Caco-2 (cell line): ENCODE measurements around the gene LTBP1. TPM values are rescaled to one million over a fixed set of nuclear protein-coding genes. Genes with fewer than 3 reads are reported as not detected.

Experiments
- BruUV-seq: library from RNA; stranded (reverse); fragments of 400-500 nt; replicated peaks from 2 replicates; lab custom pipeline; 2021; lab: Mats Ljungman, UMichigan
- CTCF ChIA-PET: fragments of 300-600 bp; sonication (Branson Sonifier 250); formaldehyde crosslinking; loops from one replicate; lab custom pipeline; 2022; ENCODE audit warnings: antibody characterized with exemption; lab: Charles Lee
- POLR2A ChIA-PET: fragments of 300-600 bp; sonication (Branson Sonifier 250); formaldehyde crosslinking; loops from one replicate; lab custom pipeline; 2022; ENCODE audit warnings: antibody characterized with exemption; lab: Charles Lee
- DNase-seq, 2 experiments: peaks; one replicate each; pipeline versions ENCODE4 v3.0.0 to v3.0.0-alpha.2; 2020 to 2022
- H3K27me3 ChIP-seq: replicated peaks from 2 replicates; pipeline ENCODE4 v1.6.0; 2011; ENCODE audit warnings: low read length; ENCODE audit not compliant: control insufficient read depth, insufficient read depth
- H3K36me3 ChIP-seq: 2 replicates; pipeline ENCODE4 v1.5.1; 2011; ENCODE audit warnings: low read length; ENCODE audit not compliant: control insufficient read depth, insufficient read depth
- H3K4me1 ChIP-seq: fragments of 250-450 bp; sonication (Bioruptor Pico); 2 replicates; pipeline ENCODE4 v1.5.1; 2020; ENCODE audit warnings: mild to moderate bottlenecking
- H3K4me3 ChIP-seq: 2 replicates; pipeline ENCODE4 v1.5.1; 2011; ENCODE audit warnings: low read depth, mild to moderate bottlenecking, control low read depth, low read length
- H3K9me3 ChIP-seq: fragments of 250-450 bp; sonication (Bioruptor Pico); 2 replicates; pipeline ENCODE4 v1.5.1; 2020; ENCODE audit warnings: mild to moderate bottlenecking, moderate library complexity
- H3K27ac Mint-ChIP-seq: one replicate; pipeline ENCODE4 v1.8.0; 2022; ENCODE audit warnings: mixed read lengths; ENCODE audit not compliant: unreplicated experiment
- H3K27me3 Mint-ChIP-seq: one replicate; pipeline ENCODE4 v1.8.0; 2022; ENCODE audit warnings: mixed read lengths; ENCODE audit not compliant: insufficient read depth, unreplicated experiment
- H3K36me3 Mint-ChIP-seq: one replicate; pipeline ENCODE4 v1.8.0; 2022; ENCODE audit warnings: mild to moderate bottlenecking, mixed read lengths; ENCODE audit not compliant: insufficient read depth, unreplicated experiment
- H3K4me1 Mint-ChIP-seq: one replicate; pipeline ENCODE4 v1.8.0; 2022; ENCODE audit warnings: low read depth, mixed read lengths; ENCODE audit not compliant: unreplicated experiment
- H3K4me3 Mint-ChIP-seq: one replicate; pipeline ENCODE4 v1.8.0; 2022; ENCODE audit warnings: mild to moderate bottlenecking, moderate library complexity, mixed read lengths; ENCODE audit not compliant: unreplicated experiment
- H3K9me3 Mint-ChIP-seq: one replicate; pipeline ENCODE4 v1.8.0; 2022; ENCODE audit warnings: mixed read lengths; ENCODE audit not compliant: unreplicated experiment
- CTCF ChIP-seq, 2 experiments: fragments of 200-600 bp in 1 of 2; IDR thresholded peaks; 1 replicate in 1 of 2; 2 replicates in 1 of 2; pipeline versions ENCODE4 v1.5.1 to v1.8.0; 2011 to 2022; ENCODE audit warnings: antibody characterized with exemption in 1 of 2, control low read depth in 1 of 2, inconsistent platforms in 1 of 2, low read depth in 1 of 2, low read length in 1 of 2, mild to moderate bottlenecking in 1 of 2, moderate library complexity in 1 of 2; ENCODE audit not compliant: insufficient read depth in 1 of 2, severe bottlenecking in 1 of 2, unreplicated experiment in 1 of 2
- intact Hi-C: fragments of 100-400 bp; cut with micrococcal nuclease; formaldehyde crosslinking; loops from one replicate; pipeline ENCODE4 v1.10.0; 2022; ENCODE audit not compliant: unreplicated experiment
- total RNA-seq: library from RNA; stranded (reverse); gene quantifications from 2 replicates; pipeline ENCODE4 v1.2.3, GENCODE V29; 2022

The LTBP1 gene
- total RNA-seq, 1 experiment from 2014 or later, result 64.2 TPM

DNA sequence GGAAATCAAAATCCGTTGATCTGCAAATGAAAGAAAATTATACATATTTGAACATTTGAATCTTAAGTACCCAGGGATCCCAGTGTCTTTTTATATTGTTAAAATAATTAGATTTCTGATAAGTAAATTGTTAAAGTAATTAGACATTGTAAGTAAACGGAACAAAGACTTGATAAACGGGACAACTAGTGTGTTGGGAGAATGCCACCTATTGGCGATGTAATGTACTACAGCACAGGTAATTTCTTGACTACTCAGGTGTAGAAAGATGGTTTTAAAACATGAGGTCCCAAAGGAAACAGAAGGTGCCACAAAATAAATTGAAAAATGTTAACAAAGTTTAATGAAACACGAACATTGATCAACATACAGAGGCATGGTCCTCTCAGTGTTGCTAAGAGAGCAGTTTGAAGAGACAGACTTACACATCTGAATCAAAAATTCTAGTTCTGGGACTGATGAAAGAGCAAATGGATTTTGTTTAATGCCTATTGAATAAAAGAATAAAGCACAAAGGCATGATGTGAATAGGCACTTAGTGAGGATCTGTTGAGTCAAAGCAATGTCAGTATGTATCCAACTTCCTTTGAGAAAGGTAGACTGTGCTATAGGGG lies 426.3 kb downstream of the LTBP1 start:
- no peaks in the 10 kb centered on the region for H3K27me3 Mint-ChIP-seq
- Histone ChIP-seq H3K27me3 (no peaks in the 10 kb centered on the region), H3K4me1 (no peaks in the 10 kb centered on the region), H3K36me3 (no peaks in the 10 kb centered on the region), H3K4me3 (no peak overlapping the region), H3K9me3 (no peaks in the 10 kb centered on the region)
- no peak overlapping the region for H3K27ac Mint-ChIP-seq
- TF ChIP-seq CTCF (IDR thresholded peaks at IDR 0.05; ENCODE audit: insufficient read depth in 1 of 2, low read depth in 1 of 2, low read length in 1 of 2, severe bottlenecking in 1 of 2, unreplicated experiment in 1 of 2), result peak; percentile 74 to 75
- ChIA-PET CTCF (interaction anchor here (0.6 kb wide), 1 partner anchor 355 kb away, joined by 3 read pairs; no protein-coding TSS in a partner anchor), POLR2A (no interaction called here)
- no peaks in the 10 kb centered on the region for H3K36me3 Mint-ChIP-seq
- peak in 1 of 2 experiments; percentile 53 for DNase-seq
- H3K9me3 Mint-ChIP-seq, result no peaks in the 10 kb centered on the region
- BruUV-seq, result no TSS peak
- intact Hi-C loops, result loop anchor here (1.0 to 10.0 kb wide), 3 partner anchors 268 to 601 kb away; partner anchors contain the start of gene LTBP1
- no peaks in the 10 kb centered on the region for H3K4me1 Mint-ChIP-seq
- no peak overlapping the region for H3K4me3 Mint-ChIP-seq

- Histone ChIP-seq H3K27me3 (no peaks in the 10 kb centered on the region), H3K4me1 (no peaks in the 10 kb centered on the region), H3K9me3 (no peaks in the 10 kb centered on the region), H3K4me3 (no peak overlapping the region), H3K36me3 (no peaks in the 10 kb centered on the region)
- no peak for TF ChIP-seq CTCF (IDR thresholded peaks at IDR 0.05; ENCODE audit: insufficient read depth in 1 of 2, low read depth in 1 of 2, low read length in 1 of 2, severe bottlenecking in 1 of 2, unreplicated experiment in 1 of 2)
- no peak overlapping the region for H3K27ac Mint-ChIP-seq
- ChIA-PET POLR2A (no interaction called here), CTCF (no interaction called here)
- no peaks in the 10 kb centered on the region for H3K27me3 Mint-ChIP-seq
- no peak overlapping the region for H3K4me3 Mint-ChIP-seq
- BruUV-seq, result no TSS peak
- H3K36me3 Mint-ChIP-seq, result no peaks in the 10 kb centered on the region
- intact Hi-C loops, result loop anchor here (1.0 to 10.0 kb wide), 3 partner anchors 269 to 602 kb away; partner anchors contain the start of gene LTBP1
- no peak for DNase-seq
- no peaks in the 10 kb centered on the region for H3K4me1 Mint-ChIP-seq
- no peaks in the 10 kb centered on the region for H3K9me3 Mint-ChIP-seq
Measured at GRCh38 chr2:33373986-33374385, 427.2 kb downstream of the LTBP1 start.

GRCh38 chr2:33375054-33375453 lies 428.3 kb downstream of the LTBP1 start:
- no peak for DNase-seq
- BruUV-seq, result no TSS peak
- ChIA-PET CTCF (no interaction called here), POLR2A (no interaction called here)
- Mint-ChIP-seq H3K36me3 (no peaks in the 10 kb centered on the region), H3K4me1 (no peaks in the 10 kb centered on the region), H3K4me3 (no peak overlapping the region), H3K9me3 (no peaks in the 10 kb centered on the region), H3K27me3 (no peaks in the 10 kb centered on the region), H3K27ac (no peak overlapping the region)
- no peaks in the 10 kb centered on the region for H3K4me1 ChIP-seq
- no peaks in the 10 kb centered on the region for H3K36me3 ChIP-seq
- no peak overlapping the region for H3K4me3 ChIP-seq
- intact Hi-C loops, result loop anchor here (10.0 kb wide), 1 partner anchor 270 kb away; no protein-coding TSS in a partner anchor
- no peak for TF ChIP-seq CTCF (IDR thresholded peaks at IDR 0.05; ENCODE audit: insufficient read depth in 1 of 2, low read depth in 1 of 2, low read length in 1 of 2, severe bottlenecking in 1 of 2, unreplicated experiment in 1 of 2)
- no peaks in the 10 kb centered on the region for H3K27me3 ChIP-seq
- H3K9me3 ChIP-seq, result no peaks in the 10 kb centered on the region
